Measurements from ENCODE around the gene CSNK1A1. TPM values are rescaled to one million over a fixed set of nuclear protein-coding genes. Genes with fewer than 3 reads are reported as not detected.
A peak's percentile ranks its signal among the peaks of the same experiment; 100 is the strongest.
"Not testable (repeated sequence)": the region's sequence is repeated elsewhere in the genome, so short reads cannot be mapped to it uniquely, and the experiment has no call there.

CSNK1A1 gene
- polyA plus RNA-seq, 1 donor from 2014 or later = 217 TPM

- H3K79me2 ChIP-seq (replicated peaks; ENCODE audit: insufficient read depth, low read length) = peaks cover 75% of the 10 kb centered on the region
- H3F3A ChIP-seq (ENCODE audit: insufficient read depth, low read length, poor library complexity, severe bottlenecking) = no peaks in the 10 kb centered on the region
- no peak overlapping the region for H2AFZ ChIP-seq (ENCODE audit: low read depth, low read length)
- H3K4me2 ChIP-seq (ENCODE audit: low read length) = no peak overlapping the region
- H4K20me1 ChIP-seq (ENCODE audit: insufficient read depth) = peaks cover 4% of the 10 kb centered on the region
- TF ChIP-seq EP300 (conservative IDR thresholded peaks at IDR 0.05; ENCODE audit: poor library complexity, severe bottlenecking) (no peak), CTCF (IDR thresholded peaks at IDR 0.05; ENCODE audit: poor library complexity, severe bottlenecking) (peak; percentile 12), TAF1 (IDR thresholded peaks at IDR 0.05; ENCODE audit: low read depth) (no peak), EZH2 (IDR thresholded peaks at IDR 0.05; ENCODE audit: borderline replicate concordance, insufficient read depth, low read length, poor library complexity, severe bottlenecking) (no peak)
- no peaks in the 10 kb centered on the region for H3K27me3 ChIP-seq (ENCODE audit: insufficient read depth, low read depth, low read length)
- H3K4me3 ChIP-seq (ENCODE audit: low read length) = no peak overlapping the region
- no peaks in the 10 kb centered on the region for H3K9me2 ChIP-seq (ENCODE audit: insufficient read depth, low read length)
- H3K36me3 ChIP-seq (ENCODE audit: insufficient read depth, low read length) = no peaks in the 10 kb centered on the region
- H3K9ac ChIP-seq (ENCODE audit: low read length) = no peak overlapping the region
- H3K27ac ChIP-seq (ENCODE audit: low read length) = no peak overlapping the region
- H3K9me3 ChIP-seq (ENCODE audit: low read length) = no peaks in the 10 kb centered on the region
These were observed 33.6 kb downstream of the CSNK1A1 start for GRCh38 chr5:149517461-149518122.

GRCh38 chr5:149514512-149514911 is 36.7 kb downstream of the CSNK1A1 start:
- Histone ChIP-seq H3F3A (ENCODE audit: insufficient read depth, low read length, poor library complexity, severe bottlenecking) (no peaks in the 10 kb centered on the region), H3K4me3 (ENCODE audit: low read length) (no peak overlapping the region), H4K20me1 (ENCODE audit: insufficient read depth) (peaks cover 4% of the 10 kb centered on the region), H3K9me3 (ENCODE audit: low read length) (no peaks in the 10 kb centered on the region), H3K79me2 (replicated peaks; ENCODE audit: insufficient read depth, low read length) (peaks cover 49% of the 10 kb centered on the region), H3K36me3 (ENCODE audit: insufficient read depth, low read length) (no peaks in the 10 kb centered on the region), H3K27me3 (ENCODE audit: insufficient read depth, low read depth, low read length) (no peaks in the 10 kb centered on the region), H3K27ac (ENCODE audit: low read length) (no peak overlapping the region), H3K4me2 (ENCODE audit: low read length) (no peak overlapping the region), H3K9me2 (ENCODE audit: insufficient read depth, low read length) (no peaks in the 10 kb centered on the region), H2AFZ (ENCODE audit: low read depth, low read length) (no peak overlapping the region), H3K9ac (ENCODE audit: low read length) (no peak overlapping the region)
- TF ChIP-seq REST (IDR thresholded peaks at IDR 0.05; ENCODE audit: borderline replicate concordance) = no peak
- no peak for TF ChIP-seq TAF1 (IDR thresholded peaks at IDR 0.05; ENCODE audit: low read depth)
- no peak for TF ChIP-seq EP300 (conservative IDR thresholded peaks at IDR 0.05; ENCODE audit: poor library complexity, severe bottlenecking)
- no peak for TF ChIP-seq EZH2 (IDR thresholded peaks at IDR 0.05; ENCODE audit: borderline replicate concordance, insufficient read depth, low read length, poor library complexity, severe bottlenecking)
- no peak for TF ChIP-seq POLR2AphosphoS5 (IDR thresholded peaks at IDR 0.05)
- no peak for TF ChIP-seq RAD21 (conservative IDR thresholded peaks at IDR 0.05)
- TF ChIP-seq MXI1 (conservative IDR thresholded peaks at IDR 0.05; ENCODE audit: poor library complexity, severe bottlenecking) = no peak
- TF ChIP-seq CTCF (IDR thresholded peaks at IDR 0.05; ENCODE audit: poor library complexity, severe bottlenecking) = no peak
- TF ChIP-seq SMC3 (conservative IDR thresholded peaks at IDR 0.05; ENCODE audit: poor library complexity) = no peak

- H3K36me3 ChIP-seq (ENCODE audit: insufficient read depth, low read length); H3K27ac ChIP-seq (ENCODE audit: low read length); H4K20me1 ChIP-seq (ENCODE audit: insufficient read depth); H3K9me3 ChIP-seq (ENCODE audit: low read length); H3K27me3 ChIP-seq (ENCODE audit: insufficient read depth, low read depth, low read length); H2AFZ ChIP-seq (ENCODE audit: low read depth, low read length); H3K4me3 ChIP-seq (ENCODE audit: low read length); H3K9ac ChIP-seq (ENCODE audit: low read length); H3K4me2 ChIP-seq (ENCODE audit: low read length); H3K9me2 ChIP-seq (ENCODE audit: insufficient read depth, low read length); H3F3A ChIP-seq (ENCODE audit: insufficient read depth, low read length, poor library complexity, severe bottlenecking): not testable (repeated sequence)
- peaks cover 38% of the 10 kb centered on the region for H3K79me2 ChIP-seq (replicated peaks; ENCODE audit: insufficient read depth, low read length)
These were observed 37.8 kb downstream of the CSNK1A1 start for GRCh38 chr5:149513372-149513947.
